H9 (cell line): ENCODE data around the gene ZNF407. TPM values are rescaled to one million over a fixed set of nuclear protein-coding genes. Genes with fewer than 3 reads are reported as not detected.

Source experiments
- DNase-seq: peaks from one replicate; pipeline ENCODE4 v3.0.0-alpha.2; 2017
- H2AFZ ChIP-seq: one replicate; pipeline ENCODE4 v1.6.1; 2013; ENCODE audit warnings: mild to moderate bottlenecking, low read length, control low read depth, moderate library complexity
- H2AK5ac ChIP-seq: 2 replicates; pipeline ENCODE4 v1.6.1; 2013; ENCODE audit warnings: low read length, control low read depth, mixed read lengths; ENCODE audit not compliant: insufficient read length
- H2BK120ac ChIP-seq: one replicate; pipeline ENCODE4 v1.6.1; 2013; ENCODE audit warnings: low read depth, mild to moderate bottlenecking, low read length, control low read depth, inconsistent platforms; ENCODE audit not compliant: poor library complexity, severe bottlenecking
- H2BK12ac ChIP-seq: 2 replicates; pipeline ENCODE4 v1.6.1; 2013; ENCODE audit warnings: low read length, control low read depth, mixed read lengths, low read depth; ENCODE audit not compliant: insufficient read length
- H2BK15ac ChIP-seq: 2 replicates; pipeline ENCODE4 v1.6.1; 2013; ENCODE audit warnings: low read depth, low read length, control low read depth
- H2BK20ac ChIP-seq: one replicate; pipeline ENCODE4 v1.6.1; 2013; ENCODE audit warnings: low read depth, mild to moderate bottlenecking, low read length, control low read depth, inconsistent platforms; ENCODE audit not compliant: poor library complexity, severe bottlenecking
- H2BK5ac ChIP-seq: 2 replicates; pipeline ENCODE4 v1.6.1; 2013; ENCODE audit warnings: low read length, control low read depth, mixed read lengths; ENCODE audit not compliant: insufficient read length
- H3K14ac ChIP-seq: 2 replicates; pipeline ENCODE4 v1.6.1; 2013; ENCODE audit warnings: low read length, control low read depth; ENCODE audit not compliant: insufficient read depth
- H3K18ac ChIP-seq: 2 replicates; pipeline ENCODE4 v1.6.1; 2013; ENCODE audit warnings: low read depth, mild to moderate bottlenecking, mixed read lengths, low read length, control low read depth; ENCODE audit not compliant: insufficient read length
- H3K23ac ChIP-seq: 2 replicates; pipeline ENCODE4 v1.6.1; 2013; ENCODE audit warnings: low read length, control low read depth, mixed read lengths, low read depth; ENCODE audit not compliant: insufficient read length
- H3K23me2 ChIP-seq: 2 replicates; pipeline ENCODE4 v1.6.1; 2013; ENCODE audit warnings: low read depth, mild to moderate bottlenecking, mixed read lengths, low read length, control low read depth; ENCODE audit not compliant: insufficient read length, poor library complexity, severe bottlenecking
- H3K27ac ChIP-seq: 2 replicates; pipeline ENCODE4 v1.5.1; 2013; ENCODE audit warnings: low read length, control low read depth, mixed read lengths, low read depth; ENCODE audit not compliant: insufficient read length
- H3K27me3 ChIP-seq: 2 replicates; pipeline ENCODE4 v1.6.1; 2013; ENCODE audit warnings: low read length, control low read depth, inconsistent platforms; ENCODE audit not compliant: insufficient read depth
- H3K4ac ChIP-seq: 2 replicates; pipeline ENCODE4 v1.6.1; 2013; ENCODE audit warnings: low read depth, mild to moderate bottlenecking, control low read depth, inconsistent platforms, low read length, moderate library complexity
- H3K4me1 ChIP-seq: 2 replicates; pipeline ENCODE4 v1.6.1; 2013; ENCODE audit warnings: low read length, control low read depth, inconsistent platforms; ENCODE audit not compliant: insufficient read depth
- H3K4me2 ChIP-seq: 2 replicates; pipeline ENCODE4 v1.6.1; 2013; ENCODE audit warnings: low read length, control low read depth, mixed read lengths; ENCODE audit not compliant: insufficient read length, insufficient read depth
- H3K56ac ChIP-seq: 2 replicates; pipeline ENCODE4 v1.6.1; 2013; ENCODE audit warnings: low read depth, mild to moderate bottlenecking, mixed read lengths, low read length, control low read depth; ENCODE audit not compliant: insufficient read length
- H3K79me1 ChIP-seq: 2 replicates; pipeline ENCODE4 v1.6.1; 2013; ENCODE audit warnings: low read depth, mild to moderate bottlenecking, moderate library complexity, low read length, control low read depth, inconsistent platforms; ENCODE audit not compliant: insufficient read depth, poor library complexity, severe bottlenecking
- H3K79me2 ChIP-seq: 2 replicates; pipeline ENCODE4 v1.6.1; 2013; ENCODE audit warnings: low read length, control low read depth, inconsistent platforms; ENCODE audit not compliant: insufficient read depth
- H3K9ac ChIP-seq: 2 replicates; pipeline ENCODE4 v1.6.1; 2013; ENCODE audit warnings: low read length, control low read depth, mixed read lengths; ENCODE audit not compliant: insufficient read length; ENCODE audit errors: extremely low read depth
- H3K9me3 ChIP-seq: one replicate; pipeline ENCODE4 v1.6.1; 2013; ENCODE audit warnings: low read depth, low read length, inconsistent platforms; ENCODE audit not compliant: control insufficient read depth
- H3T11ph ChIP-seq: one replicate; pipeline ENCODE4 v1.6.1; 2013; ENCODE audit warnings: mild to moderate bottlenecking, low read length, control low read depth, inconsistent platforms
- H4K20me1 ChIP-seq: one replicate; pipeline ENCODE4 v1.6.1; 2013; ENCODE audit not compliant: control insufficient read depth, insufficient read length, insufficient read depth
- H4K5ac ChIP-seq: 2 replicates; pipeline ENCODE4 v1.6.1; 2013; ENCODE audit warnings: low read depth, mild to moderate bottlenecking, mixed read lengths, low read length, control low read depth; ENCODE audit not compliant: insufficient read length
- H4K8ac ChIP-seq: replicated peaks from 2 replicates; pipeline ENCODE4 v1.6.1; 2013; ENCODE audit warnings: low read length, control low read depth, mixed read lengths, low read depth; ENCODE audit not compliant: insufficient read length
- H4K91ac ChIP-seq: 2 replicates; pipeline ENCODE4 v1.6.1; 2013; ENCODE audit warnings: low read depth, mild to moderate bottlenecking, moderate library complexity, mixed read lengths, low read length, control low read depth; ENCODE audit not compliant: insufficient read length
- H3K27ac Mint-ChIP-seq, 3 experiments: 2 replicates in 2 of 3; 3 replicates in 1 of 3; pipeline ENCODE4 v1.8.0; 2020 to 2021; ENCODE audit warnings: mixed read lengths in 3 of 3, mild to moderate bottlenecking in 1 of 3, moderate library complexity in 1 of 3
- H3K27me3 Mint-ChIP-seq: 2 replicates; pipeline ENCODE4 v1.8.0; 2021; ENCODE audit warnings: low read depth, mild to moderate bottlenecking, moderate library complexity, mixed read lengths
- H3K36me3 Mint-ChIP-seq, 3 experiments: 2 replicates in 2 of 3; 3 replicates in 1 of 3; pipeline ENCODE4 v1.8.0; 2020 to 2021; ENCODE audit warnings: low read depth in 3 of 3, mixed read lengths in 3 of 3; ENCODE audit not compliant: insufficient read depth in 1 of 3
- H3K4me1 Mint-ChIP-seq, 2 experiments: 2 replicates each; pipeline ENCODE4 v1.8.0; 2020; ENCODE audit warnings: mixed read lengths in 2 of 2
- H3K4me3 Mint-ChIP-seq, 2 experiments: 2 replicates in 1 of 2; 3 replicates in 1 of 2; pipeline ENCODE4 v1.8.0; 2020 to 2021; ENCODE audit warnings: mild to moderate bottlenecking in 2 of 2, mixed read lengths in 2 of 2, moderate library complexity in 1 of 2
- H3K9me3 Mint-ChIP-seq, 2 experiments: 2 replicates in 1 of 2; 3 replicates in 1 of 2; pipeline ENCODE4 v1.8.0; 2020; ENCODE audit warnings: mild to moderate bottlenecking in 2 of 2, mixed read lengths in 2 of 2, moderate library complexity in 1 of 2
- WGBS: extraction: QIAGEN DNeasy Blood & Tissue Kit; methylation state at CpG from one replicate; pipeline ENCODE4 v1.1.7; 2013; ENCODE audit warnings: missing lambda C conversion rate, low lambda C conversion rate, mixed read lengths; ENCODE audit not compliant: insufficient read length; ENCODE audit errors: extremely low coverage; 5-methylcytosine and 5-hydroxymethylcytosine counted together
- total RNA-seq: library from RNA; stranded (reverse); gene quantifications from 2 replicates; pipeline ENCODE4 v1.2.1, GENCODE V29; 2021
- TF ChIP-seq, protein P1 (sequence below): fragments of 200-600 bp; sonication (generic); conservative IDR thresholded peaks from 3 replicates; pipeline ENCODE4 v1.8.0; 2021; ENCODE audit warnings: antibody characterized with exemption, mild to moderate bottlenecking

ZNF407 gene
- total RNA-seq, 1 experiment from 2014 or later = 8.7 TPM

DNA sequence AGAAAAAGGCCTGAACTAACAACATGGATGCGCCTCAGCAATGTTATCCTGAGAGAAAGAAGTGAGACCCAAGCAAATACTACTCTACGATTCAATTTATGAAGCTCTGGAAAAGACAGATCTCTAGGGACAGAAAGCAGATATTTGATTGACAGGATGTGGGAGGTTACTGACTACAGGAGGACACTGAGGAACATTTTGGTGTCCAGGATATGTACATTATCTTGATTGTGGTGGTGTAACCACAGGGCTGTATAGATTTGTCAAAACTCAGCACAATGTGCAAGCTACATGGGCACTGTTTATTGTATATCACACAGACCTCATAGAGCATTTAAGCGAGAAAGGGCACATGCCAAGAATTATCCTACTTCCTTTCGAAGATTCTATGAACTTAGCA lies 391.5 kb downstream of the ZNF407 start:
- H3K27me3 ChIP-seq = no peaks in the 10 kb centered on the region
- H3K4me1 ChIP-seq = peaks cover 2% of the 10 kb centered on the region; the same call in 1 of the 2 replicates
- Mint-ChIP-seq H3K27ac (no peak overlapping the region), H3K36me3 (no peaks in the 10 kb centered on the region), H3K4me1 (peaks cover 5% of the 10 kb centered on the region in 2 experiments), H3K27me3 (no peaks in the 10 kb centered on the region), H3K4me3 (no peak overlapping the region), H3K9me3 (no peaks in the 10 kb centered on the region)
- H3K23me2 ChIP-seq = no peaks in the 10 kb centered on the region
- no peak overlapping the region for H3K14ac ChIP-seq
- no peak overlapping the region for H2AFZ ChIP-seq
- H4K8ac ChIP-seq = no peak overlapping the region
- H3K79me1 ChIP-seq = no peaks in the 10 kb centered on the region
- TF ChIP-seq, protein P1, sequence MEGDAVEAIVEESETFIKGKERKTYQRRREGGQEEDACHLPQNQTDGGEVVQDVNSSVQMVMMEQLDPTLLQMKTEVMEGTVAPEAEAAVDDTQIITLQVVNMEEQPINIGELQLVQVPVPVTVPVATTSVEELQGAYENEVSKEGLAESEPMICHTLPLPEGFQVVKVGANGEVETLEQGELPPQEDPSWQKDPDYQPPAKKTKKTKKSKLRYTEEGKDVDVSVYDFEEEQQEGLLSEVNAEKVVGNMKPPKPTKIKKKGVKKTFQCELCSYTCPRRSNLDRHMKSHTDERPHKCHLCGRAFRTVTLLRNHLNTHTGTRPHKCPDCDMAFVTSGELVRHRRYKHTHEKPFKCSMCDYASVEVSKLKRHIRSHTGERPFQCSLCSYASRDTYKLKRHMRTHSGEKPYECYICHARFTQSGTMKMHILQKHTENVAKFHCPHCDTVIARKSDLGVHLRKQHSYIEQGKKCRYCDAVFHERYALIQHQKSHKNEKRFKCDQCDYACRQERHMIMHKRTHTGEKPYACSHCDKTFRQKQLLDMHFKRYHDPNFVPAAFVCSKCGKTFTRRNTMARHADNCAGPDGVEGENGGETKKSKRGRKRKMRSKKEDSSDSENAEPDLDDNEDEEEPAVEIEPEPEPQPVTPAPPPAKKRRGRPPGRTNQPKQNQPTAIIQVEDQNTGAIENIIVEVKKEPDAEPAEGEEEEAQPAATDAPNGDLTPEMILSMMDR = no peak
- no peak overlapping the region for H3T11ph ChIP-seq
- no peak overlapping the region for H4K91ac ChIP-seq
- H3K56ac ChIP-seq = no peak overlapping the region
- no peak overlapping the region for H2BK20ac ChIP-seq
- H4K20me1 ChIP-seq = peaks cover 4% of the 10 kb centered on the region
- H3K23ac ChIP-seq = no peak overlapping the region
- WGBS = no CpG with 5 or more reads among the region's 4 CpGs
- DNase-seq = no peak
- H3K4ac ChIP-seq = no peak overlapping the region
- H2BK5ac ChIP-seq = no peak overlapping the region
- no peaks in the 10 kb centered on the region for H3K79me2 ChIP-seq
- H2BK12ac ChIP-seq = no peak overlapping the region
- H3K4me2 ChIP-seq = no peak overlapping the region
- no peak overlapping the region for H3K18ac ChIP-seq
- no peaks in the 10 kb centered on the region for H3K9me3 ChIP-seq
- H3K27ac ChIP-seq = no peak overlapping the region
- no peak overlapping the region for H2BK15ac ChIP-seq
- H4K5ac ChIP-seq = no peak overlapping the region
- no peak overlapping the region for H3K9ac ChIP-seq
- H2BK120ac ChIP-seq = no peak overlapping the region
- no peak overlapping the region for H2AK5ac ChIP-seq
